Globus pallidus (tissue), 1 donor: Measurements from ENCODE around the gene GMNC.

Source experiments
- DNase-seq: peaks from one replicate; pipeline ENCODE4 v3.0.0-alpha.2; 2015; ENCODE audit warnings: low spot score

GMNC gene

DNA sequence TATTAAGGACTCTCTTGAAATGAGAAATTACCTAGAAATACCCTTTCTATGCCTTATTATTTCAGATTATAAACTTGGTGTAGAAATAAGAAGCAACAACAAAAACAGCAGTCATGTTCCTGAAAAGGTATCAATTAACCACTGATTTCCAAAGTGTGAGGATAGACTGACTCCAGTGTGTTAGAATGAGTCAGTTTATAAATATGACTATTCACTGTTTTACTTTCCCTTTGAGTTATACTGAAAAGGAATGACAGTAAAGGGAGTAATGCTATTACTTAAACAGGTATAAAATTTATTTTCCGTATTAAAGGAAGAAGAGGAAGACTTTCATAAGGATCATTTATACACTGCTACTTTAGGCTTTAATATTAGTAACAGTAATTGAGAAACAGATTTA, 12.9 kb downstream of the GMNC start:
- DNase-seq: no peak

DNA sequence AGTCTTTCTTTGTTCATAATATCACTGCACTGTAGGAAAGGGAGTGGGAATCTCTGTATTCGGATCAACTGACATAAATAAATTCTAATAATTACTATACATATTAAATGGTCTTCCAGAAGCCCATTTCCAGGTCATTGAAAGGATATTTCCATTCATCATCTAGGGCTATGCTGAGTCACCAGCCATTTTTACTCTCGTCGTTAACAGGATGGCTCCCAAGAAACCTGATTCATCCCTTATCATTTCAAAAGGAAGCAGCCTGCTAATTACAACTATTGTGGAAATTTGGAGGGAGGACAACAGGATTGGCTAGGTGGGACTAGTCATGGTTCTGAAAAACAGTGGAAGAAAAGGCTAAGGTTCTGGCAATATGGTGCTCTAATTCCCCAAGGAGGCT, 13.6 kb downstream of the GMNC start:
- no peak for DNase-seq

DNA sequence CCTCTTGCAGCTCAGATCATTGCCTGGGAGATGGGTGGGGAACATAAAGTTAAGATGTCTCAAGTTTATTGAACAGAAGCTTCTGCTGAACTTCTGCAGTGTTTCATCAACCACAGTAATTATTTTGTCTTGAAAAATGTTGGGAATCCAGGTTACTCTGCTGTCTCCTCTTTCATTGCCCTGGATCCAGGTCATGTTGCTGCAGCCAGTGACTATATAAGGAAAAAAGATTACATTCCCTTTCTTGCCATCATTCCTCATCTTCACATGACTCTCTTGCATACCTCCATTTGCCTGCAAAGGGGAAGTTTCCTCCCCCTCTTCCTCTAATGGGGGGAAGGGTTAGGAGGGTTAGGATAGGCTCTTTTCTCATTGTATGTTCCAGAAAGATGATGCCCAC, 15.1 kb downstream of the GMNC start:
- DNase-seq: no peak

DNA sequence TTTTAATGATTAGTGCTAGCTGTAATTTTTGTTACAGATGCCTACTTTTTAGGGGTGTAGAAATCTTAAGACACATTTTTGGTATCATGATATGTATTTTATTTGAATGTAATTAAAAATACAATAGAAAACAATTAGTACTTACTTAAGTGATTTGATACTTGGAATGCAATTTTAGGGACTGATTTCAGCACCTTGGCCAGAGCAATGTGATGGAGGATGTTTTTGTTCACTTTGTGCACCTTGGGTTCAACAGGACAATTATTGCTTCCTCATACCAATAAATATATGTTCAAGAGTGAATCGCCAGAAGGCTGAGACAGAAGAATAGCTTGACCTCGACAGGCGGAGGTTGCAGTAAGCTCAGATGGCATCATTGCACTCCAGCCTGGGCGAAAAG, 22.3 kb downstream of the GMNC start:
- DNase-seq: no peak

DNA sequence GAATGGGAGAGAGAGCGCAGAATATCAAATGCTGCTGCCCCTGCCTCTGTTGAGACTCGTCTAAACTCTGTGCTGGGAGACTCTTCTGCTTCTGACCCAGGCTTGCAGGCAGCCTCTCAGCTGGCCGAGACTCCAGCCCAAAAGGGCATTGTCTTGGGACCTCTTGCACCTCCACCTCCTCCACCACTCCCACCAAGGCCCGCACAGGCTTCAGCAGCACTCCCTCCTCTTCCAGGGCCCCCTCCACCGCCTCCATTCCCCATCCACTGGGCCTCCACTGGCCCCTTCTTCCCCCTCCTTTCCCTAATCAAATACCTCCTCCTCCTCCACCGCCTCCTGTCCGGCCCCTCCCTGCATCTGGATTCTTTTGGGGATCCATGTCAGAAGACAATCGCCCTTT, 31.3 kb downstream of the GMNC start:
- no peak for DNase-seq

DNA sequence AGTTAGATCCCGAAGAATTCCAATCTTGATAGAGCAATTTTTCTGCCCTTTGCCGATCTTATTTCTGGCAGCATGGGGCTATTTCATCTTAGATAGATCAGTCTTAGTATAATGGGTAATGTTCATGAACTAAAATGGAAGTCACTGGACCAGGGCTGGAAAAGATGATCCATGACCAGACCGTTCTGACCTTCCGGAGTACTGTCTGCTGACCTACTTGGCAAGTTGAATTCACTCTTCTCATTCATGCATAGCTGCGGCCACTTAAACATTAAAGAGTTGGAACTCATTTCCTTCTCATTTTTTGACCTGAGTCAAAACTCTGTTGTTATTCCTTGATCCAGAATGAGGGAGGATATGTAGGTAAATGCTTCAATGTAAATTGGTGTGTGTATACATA, 32.5 kb downstream of the GMNC start:
- no peak for DNase-seq

DNA sequence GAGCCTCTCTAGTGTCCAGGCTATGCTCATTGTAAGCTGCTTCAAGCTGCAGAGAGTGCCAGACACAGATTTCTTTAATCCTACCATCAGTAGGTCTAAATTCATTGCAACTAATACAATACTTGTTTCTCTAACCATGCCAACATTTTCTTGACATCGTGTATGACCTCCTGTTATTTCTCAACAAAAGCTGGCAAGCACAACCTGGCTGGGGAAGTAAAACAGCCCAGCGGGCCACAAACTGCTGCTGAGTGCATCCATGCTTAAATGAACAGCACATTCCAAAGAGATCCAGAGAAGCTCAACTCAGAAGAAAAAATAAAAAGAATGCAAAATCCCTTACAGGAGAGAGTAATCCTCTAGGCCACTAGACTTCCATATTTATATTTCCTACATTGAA, 36.5 kb downstream of the GMNC start:
- DNase-seq: no peak

DNA sequence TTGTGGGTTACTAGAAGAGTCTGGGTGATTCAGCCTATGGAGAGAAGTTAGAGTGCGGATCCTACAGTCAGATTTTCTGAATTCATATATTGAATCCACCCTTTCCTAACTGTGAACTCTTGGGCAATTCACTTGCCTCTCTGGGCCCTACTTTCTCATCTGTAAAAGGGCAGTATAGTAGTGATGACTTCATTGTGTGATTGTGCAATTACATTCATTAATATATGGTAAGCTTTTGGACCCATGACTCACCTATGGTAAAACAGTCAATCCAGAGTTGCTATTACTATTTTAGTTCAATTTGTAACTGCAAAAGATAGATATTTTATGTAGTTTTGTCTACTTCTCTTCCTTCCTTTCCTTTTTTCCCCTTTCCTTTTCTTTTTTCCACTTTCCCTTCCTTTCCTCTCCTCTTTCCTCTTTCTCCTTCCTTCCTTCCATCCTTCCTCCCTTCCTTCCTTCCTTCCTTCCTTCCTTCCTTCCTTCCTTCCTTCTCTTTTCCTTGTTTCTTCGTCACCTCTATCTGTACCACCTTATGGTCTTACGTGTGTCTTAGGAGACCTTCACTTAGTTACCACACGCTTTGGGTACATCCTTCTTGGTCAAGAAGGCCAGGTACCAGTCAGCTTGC, 37.0 kb downstream of the GMNC start:
- no peak for DNase-seq

DNA sequence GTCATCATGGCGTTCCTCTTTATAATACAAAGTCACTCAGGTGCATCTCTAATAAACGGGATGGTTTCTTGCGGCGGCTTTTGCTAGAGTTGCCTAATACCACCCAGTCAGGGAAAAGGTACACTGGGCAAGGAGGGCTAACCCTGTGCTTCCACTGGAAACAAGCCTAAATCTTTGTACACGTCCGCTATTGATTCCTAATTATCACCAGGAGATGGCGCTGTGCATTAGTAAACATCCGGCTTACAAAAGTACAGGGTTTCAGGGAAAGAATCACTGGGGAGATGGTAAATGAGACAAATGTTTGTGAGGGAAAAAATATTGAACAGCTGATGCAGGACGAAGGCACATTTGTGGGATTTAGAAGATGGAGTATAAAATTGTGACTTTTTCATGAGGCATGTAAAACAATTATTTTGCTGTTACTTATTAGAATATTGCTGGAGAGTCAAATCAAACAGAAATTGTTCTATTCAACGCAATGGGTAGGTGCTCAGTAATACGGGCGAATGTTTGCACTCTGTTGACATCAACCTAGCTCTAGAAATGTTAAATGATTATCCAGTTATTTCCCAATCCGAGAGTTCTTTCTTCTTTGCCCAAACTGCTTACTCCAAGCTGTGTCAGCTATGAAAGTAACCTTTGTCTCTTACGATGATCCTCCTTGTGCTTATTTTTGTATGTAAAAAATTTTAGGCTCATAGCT, 50.6 kb downstream of the GMNC start:
- peak; percentile 66 for DNase-seq

DNA sequence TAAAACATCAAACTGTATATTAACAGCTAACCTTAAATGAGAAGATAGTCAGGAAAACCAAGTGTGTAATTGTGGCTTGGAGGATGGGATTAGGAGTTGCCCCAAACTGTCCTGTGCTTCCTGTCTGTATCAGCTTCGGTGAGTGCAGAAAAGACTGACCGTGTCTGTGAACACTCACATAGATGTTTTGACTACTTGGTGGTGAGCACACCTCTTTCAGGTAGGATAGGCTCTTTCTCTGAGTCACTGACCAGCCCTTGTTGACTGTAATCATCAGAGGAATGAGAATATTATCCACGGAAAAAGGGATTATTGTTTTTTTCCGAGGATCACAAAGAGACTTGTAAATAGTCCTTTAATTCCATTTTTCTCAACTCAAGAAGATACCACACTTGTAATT, 51.5 kb downstream of the GMNC start:
- DNase-seq: no peak

DNA sequence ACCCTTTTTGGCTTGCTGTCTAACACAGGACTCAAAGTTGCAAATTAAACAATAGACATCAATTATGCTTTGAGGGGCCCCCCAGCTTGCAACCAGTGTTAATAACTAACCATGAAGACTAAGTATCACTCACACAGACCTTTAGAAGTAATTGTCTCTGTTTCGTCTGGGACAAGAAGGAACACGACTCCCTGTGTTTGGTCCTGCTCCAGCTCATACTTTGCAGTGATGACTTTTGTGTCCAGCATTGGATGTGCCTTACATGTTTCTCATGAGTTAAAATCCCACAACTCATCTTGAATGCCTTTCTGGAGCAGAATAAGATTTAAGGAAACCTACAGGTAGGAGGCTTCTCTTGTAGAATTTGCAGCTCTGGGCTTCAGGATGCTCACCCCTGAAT, 53.1 kb downstream of the GMNC start:
- DNase-seq: no peak

DNA sequence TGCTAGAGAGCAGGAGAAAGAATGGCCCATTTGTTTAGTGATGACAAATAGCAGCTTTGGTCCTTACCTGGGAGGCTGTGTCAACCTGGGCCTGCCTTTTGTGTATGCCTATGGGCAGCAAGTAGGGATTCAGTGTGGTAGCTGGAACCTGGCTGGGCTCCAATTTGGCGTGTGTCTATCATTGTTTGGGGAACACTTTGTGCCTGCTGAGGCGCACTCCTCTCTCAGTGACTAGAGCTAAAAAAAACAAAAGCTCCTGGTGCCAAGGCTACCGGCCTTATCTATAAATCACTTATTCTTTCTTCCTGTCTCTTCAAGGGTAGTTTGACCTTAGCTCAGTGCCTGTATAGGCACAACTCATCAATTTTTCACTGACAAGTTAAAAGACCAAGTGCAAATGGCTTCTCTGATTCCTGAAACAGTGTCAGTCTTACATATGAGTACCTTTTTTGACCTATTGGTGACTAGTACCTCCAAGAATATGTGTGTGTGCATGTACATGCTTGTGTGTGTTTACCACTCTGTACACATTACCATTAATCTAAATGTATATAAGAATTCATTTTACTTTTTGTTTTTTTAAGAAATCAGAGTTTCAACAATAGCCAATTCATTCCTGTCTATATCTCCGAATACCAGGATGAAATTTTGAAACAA, 54.6 kb downstream of the GMNC start:
- peak; percentile 7 for DNase-seq
